Hematopoietic multipotent progenitor cell (in vitro differentiated cells): ENCODE measurements around the gene SCAPER. TPM values are rescaled to one million over a fixed set of nuclear protein-coding genes. Genes with fewer than 3 reads are reported as not detected.
"Not testable (repeated sequence)": the region's sequence is repeated elsewhere in the genome, so short reads cannot be mapped to it uniquely, and the experiment has no call there.

ENCODE experiments used
- DNase-seq, 3 donors: peaks; one replicate each; pipeline ENCODE4 v3.0.0-alpha.2; 2011 to 2015; ENCODE audit warnings: low read depth in 2 of 3, low spot score in 2 of 3
- small RNA-seq: library from RNA; depleted of rRNA; stranded (forward); fragments of <200 nt; gene quantifications from one replicate; pipeline ENCODE3, GENCODE V24; 2012
- total RNA-seq: library from RNA; depleted of rRNA; stranded (reverse); fragments of >200 nt; gene quantifications from one replicate; pipeline ENCODE4 v1.2.3, GENCODE V29; 2012

The SCAPER gene
- total RNA-seq, 1 donor: 9.4 TPM

DNA sequence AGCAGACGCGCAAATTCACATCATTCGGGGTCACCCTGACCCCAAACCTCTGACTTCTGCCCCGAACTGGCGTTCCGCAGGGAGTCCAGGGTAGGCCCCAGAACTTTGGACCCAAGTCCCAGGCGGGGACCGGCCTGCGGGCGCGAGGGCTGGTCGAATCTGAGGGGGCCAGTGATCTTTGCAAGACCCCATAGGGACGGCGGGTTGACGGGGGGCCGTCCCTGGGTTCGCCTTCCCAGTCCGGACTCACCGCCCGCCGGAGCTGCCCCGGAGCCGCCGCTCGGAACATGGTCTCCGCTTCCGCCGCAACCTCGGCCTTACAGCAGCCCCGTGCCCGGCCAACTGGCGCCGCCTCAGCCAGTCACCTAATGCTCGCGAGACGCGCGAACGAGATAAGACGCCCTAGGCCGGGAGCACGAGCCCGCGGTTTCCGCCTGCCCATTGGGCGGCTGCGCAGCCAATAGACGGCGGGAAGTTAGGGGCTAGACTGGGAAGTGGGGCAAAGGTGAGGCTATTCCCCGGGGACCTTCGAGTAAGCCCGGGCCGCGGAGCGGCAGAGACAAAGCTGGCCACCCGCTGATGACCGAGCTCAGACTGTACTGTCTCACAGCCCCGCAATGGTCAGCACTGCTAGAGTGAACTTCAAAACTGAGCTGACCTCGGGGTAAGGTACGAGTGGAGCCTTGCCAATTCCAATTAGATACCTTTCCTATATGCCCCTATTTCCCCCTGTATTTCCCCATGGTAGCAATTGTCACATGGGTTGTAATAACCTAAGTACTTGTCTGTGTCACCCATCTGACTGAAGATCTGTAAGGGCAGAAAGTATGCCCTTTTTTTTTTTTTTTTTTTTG lies 593.8 kb downstream of the SCAPER start, which contains the start of gene ETFA:
Gene ETFA (minus strand): TSS at position 370 of the 854 bp plus-strand sequence. CDS start 81 bp downstream, at position 289.
- peak; percentile 61 to 97 (median 95) for DNase-seq

DNA sequence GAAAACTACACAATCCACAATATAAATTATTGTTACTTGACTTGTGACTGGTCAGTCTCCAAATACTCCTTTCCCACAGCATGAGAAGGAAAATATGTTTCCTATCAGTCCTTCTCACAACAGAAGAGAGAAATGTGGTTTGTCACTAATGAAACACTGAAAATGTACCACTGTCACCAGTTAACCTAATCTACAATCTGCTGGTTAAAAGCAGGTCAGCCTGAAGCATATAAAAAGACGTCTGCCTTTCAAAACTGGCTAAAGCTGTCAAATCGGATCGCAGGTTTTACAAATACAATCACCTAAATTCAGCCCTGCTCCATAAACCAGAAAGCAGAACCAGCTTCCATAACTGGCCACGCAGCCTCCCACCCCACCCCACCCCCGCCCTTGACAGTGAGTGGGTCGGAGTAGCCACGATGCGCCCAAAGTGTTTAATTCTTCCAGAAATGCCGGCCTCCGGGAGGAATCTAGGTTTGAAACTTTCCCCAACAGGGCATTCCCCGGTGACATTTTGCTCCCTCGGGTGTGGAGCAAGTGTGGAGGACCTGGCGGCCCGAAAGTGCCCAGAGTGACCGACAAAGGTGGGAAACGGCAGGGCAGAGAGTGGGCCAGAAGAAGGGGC lies 594.6 kb downstream of the SCAPER start:
- peak in 2 of 3 donors; percentile 38 to 61 for DNase-seq

DNA sequence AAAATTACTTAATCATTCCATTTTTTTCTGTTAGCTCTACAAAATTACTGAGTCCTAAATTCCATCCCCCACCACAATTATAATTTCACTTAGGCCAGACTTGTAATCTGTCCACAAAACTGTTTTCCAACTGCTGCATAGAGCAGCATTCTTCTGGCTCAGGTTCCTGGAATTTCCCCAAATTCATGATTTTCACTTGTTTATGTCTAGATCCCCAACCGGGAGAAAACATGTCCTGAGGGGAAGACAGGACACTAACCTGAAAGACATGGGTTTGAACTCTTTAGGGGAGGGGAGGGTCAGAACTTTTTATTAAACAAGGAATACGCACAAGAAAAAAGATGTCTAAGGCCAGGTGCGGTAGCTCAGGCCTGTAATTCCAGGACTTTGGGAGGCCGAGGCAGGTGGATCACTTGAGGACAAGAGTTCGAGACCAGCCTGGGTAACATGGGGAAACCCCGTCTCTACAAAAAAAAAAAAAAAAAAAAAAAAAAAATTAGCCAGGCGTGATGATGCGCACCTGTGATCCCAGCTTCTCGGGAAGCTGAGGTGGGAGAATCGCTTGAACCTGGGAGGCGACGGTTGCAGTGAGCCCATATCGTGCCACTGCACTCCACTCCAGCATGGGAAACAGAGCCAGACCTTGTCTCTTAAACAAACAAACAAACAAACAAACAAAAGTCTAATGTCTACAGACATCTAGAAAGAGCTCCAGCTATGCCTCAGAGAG lies 595.4 kb downstream of the SCAPER start:
- DNase-seq: no peak

DNA sequence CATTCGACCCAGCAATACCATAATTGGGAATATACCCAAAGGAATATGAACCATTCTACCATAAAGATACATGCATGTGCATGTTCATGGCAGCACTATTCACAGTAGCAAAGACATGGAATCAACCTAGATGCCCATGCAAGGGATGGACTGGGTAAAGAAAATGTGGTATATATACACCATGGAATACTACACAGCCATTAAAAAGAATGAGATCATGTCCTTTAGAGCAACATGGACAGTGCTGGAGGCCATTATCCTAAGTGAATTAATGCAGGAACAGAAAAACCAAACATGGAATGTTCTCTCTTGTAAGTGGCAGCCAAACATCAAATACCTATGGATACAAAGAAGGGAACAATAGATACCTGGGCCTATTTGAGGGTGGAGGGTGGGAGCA lies 601.2 kb downstream of the SCAPER start:
- DNase-seq: no peak

DNA sequence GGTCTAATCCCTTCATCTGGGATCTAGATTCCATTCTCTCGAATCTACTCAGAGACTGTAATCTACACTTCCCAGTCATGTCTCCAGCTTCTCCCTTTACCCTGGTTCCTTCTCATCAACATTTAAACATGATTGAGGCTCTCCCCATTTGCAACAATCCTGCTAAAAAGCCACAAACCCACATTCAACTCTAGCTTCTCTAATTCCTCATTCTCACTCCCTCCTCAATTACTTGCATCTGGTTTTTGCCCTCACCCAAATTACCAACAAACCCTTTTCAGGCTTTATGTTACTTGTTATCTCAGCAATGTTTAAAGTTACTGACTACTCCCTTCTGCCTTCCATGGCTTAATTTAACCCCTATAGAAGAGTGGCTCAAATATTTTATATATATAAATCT lies 605.4 kb downstream of the SCAPER start:
- peak in 1 of 3 donors; percentile 23 for DNase-seq

DNA sequence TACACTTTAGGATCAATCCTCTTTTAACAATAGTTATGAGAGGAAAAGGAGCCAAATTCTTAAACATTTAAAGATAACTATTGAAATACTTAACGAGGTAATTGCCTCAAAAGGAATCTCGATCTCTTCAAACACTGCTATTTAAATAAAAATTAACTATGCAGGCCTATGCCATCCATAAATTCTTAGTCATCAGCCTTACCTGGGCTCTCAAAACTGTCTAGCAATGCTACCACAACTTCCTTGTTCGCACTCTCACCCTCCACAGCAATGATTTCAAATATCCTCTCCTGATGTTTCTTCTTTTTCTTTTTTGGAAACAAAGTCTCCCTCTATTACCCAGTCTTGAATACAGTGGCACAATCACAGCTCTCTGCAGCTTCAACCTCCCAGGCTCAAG lies 606.2 kb downstream of the SCAPER start:
- DNase-seq: no peak

DNA sequence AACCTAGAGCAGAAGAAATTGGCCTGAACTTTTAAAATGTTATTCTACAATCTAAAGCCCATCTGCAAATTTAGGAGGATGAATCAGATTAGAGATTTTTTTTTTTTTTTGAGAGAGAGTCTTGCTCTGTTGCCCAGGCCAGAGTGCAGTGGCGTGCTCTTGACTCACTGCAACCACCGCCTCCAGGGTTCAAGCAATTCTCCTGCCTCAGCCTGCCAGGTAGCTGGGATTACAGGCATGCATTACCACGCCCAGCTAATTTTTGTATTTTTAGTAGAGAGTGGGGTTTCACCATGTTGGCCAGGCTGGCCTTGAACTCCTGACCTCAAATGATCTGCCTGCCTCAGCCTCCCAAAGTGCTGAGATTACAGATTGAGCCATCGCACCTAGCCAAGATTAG lies 607.2 kb downstream of the SCAPER start:
- not testable (repeated sequence) for DNase-seq

Small RNAs within 50 kb of the gene (small RNA-seq; reads per million reads assigned to genes)
- gene AC090751.1: not detected
- gene MIR3713: not detected

Other genes with a start within 250 kb of the SCAPER start
- gene RCN2, start 26.4 kb upstream of the SCAPER start, total RNA-seq: 7.0 TPM
- 23.4 TPM for gene PSTPIP1, start 89.8 kb upstream of the SCAPER start, total RNA-seq
- gene TSPAN3, start 165.8 kb upstream of the SCAPER start, total RNA-seq: 182 TPM